K562 (cell line): ENCODE data around the gene FBRS. TPM values are rescaled to one million over a fixed set of nuclear protein-coding genes. Genes with fewer than 3 reads are reported as not detected.

Experiments used
- ARID1B ChIP-seq: fragments of 450-650 bp; IDR thresholded peaks from 2 replicates; pipeline ENCODE4 v1.6.1; 2016; ENCODE audit warnings: antibody characterized with exemption, mild to moderate bottlenecking, inconsistent platforms
- BMI1 ChIP-seq: fragments of 150-350 bp; IDR thresholded peaks from 2 replicates; pipeline ENCODE4 v1.6.1; 2014; ENCODE audit warnings: low read length
- C11orf30 ChIP-seq: fragments of 450-650 bp; IDR thresholded peaks from 2 replicates; pipeline ENCODE4 v1.6.1; 2016; ENCODE audit warnings: low read depth, mild to moderate bottlenecking
- CCAR2 ChIP-seq: fragments of 200-400 bp; formaldehyde crosslinking; IDR thresholded peaks from 2 replicates; pipeline ENCODE4 v1.6.1; 2017; ENCODE audit warnings: mild to moderate bottlenecking, low read depth, low read length
- EWSR1 ChIP-seq: fragments of 450-650 bp; IDR thresholded peaks from 2 replicates; pipeline ENCODE4 v1.6.1; 2018; ENCODE audit warnings: borderline replicate concordance, mild to moderate bottlenecking, low read depth, moderate library complexity; ENCODE audit not compliant: partially characterized antibody
- EZH2 ChIP-seq: IDR thresholded peaks from 2 replicates; pipeline ENCODE4 v1.6.1; 2012; ENCODE audit warnings: low read depth, mild to moderate bottlenecking, inconsistent platforms, low read length, borderline replicate concordance
- FOXP1 ChIP-seq: sonication (generic); formaldehyde crosslinking; IDR thresholded peaks from 2 replicates; pipeline ENCODE4 v1.8.0; 2022; ENCODE audit warnings: mild to moderate bottlenecking, missing genetic modification reagents
- HINFP ChIP-seq: fragments of 450-650 bp; conservative IDR thresholded peaks from 2 replicates; pipeline ENCODE4 v1.6.1; 2016; ENCODE audit warnings: missing genetic modification characterization, low read depth, mild to moderate bottlenecking, control low read depth, missing compliant biosample characterization
- KLF13 ChIP-seq: fragments of 450-650 bp; IDR thresholded peaks from 2 replicates; pipeline ENCODE4 v1.6.1; 2016; ENCODE audit warnings: missing genetic modification characterization, low read depth, mild to moderate bottlenecking, missing compliant biosample characterization, moderate library complexity, borderline replicate concordance
- MEIS2 ChIP-seq: fragments of 450-650 bp; IDR thresholded peaks from 2 replicates; pipeline ENCODE4 v1.6.1; 2014; ENCODE audit warnings: mild to moderate bottlenecking; ENCODE audit not compliant: partially characterized antibody
- MIER1 ChIP-seq: fragments of 450-650 bp; IDR thresholded peaks from 2 replicates; pipeline ENCODE4 v1.6.1; 2016; ENCODE audit warnings: antibody characterized with exemption, mild to moderate bottlenecking, low read depth
- PATZ1 ChIP-seq: fragments of 250-450 bp; sonication (Bioruptor Pico); IDR thresholded peaks from 2 replicates; pipeline ENCODE4 v1.5.0; 2020; ENCODE audit warnings: mild to moderate bottlenecking, borderline replicate concordance
- PTRF ChIP-seq: fragments of 450-650 bp; IDR thresholded peaks from 2 replicates; pipeline ENCODE4 v1.6.1; 2016; ENCODE audit warnings: mild to moderate bottlenecking, missing genetic modification characterization, missing compliant biosample characterization
- RAD51 ChIP-seq: fragments of 450-650 bp; IDR thresholded peaks from 2 replicates; pipeline ENCODE4 v1.7.1; 2016; ENCODE audit warnings: low read depth, mild to moderate bottlenecking, borderline replicate concordance
- RFX1 ChIP-seq: fragments of 450-650 bp; IDR thresholded peaks from 2 replicates; pipeline ENCODE4 v1.6.1; 2016; ENCODE audit warnings: mild to moderate bottlenecking, moderate library complexity
- TAF1 ChIP-seq: IDR thresholded peaks from 2 replicates; pipeline ENCODE4 v1.6.1; 2011; ENCODE audit warnings: mild to moderate bottlenecking, low read length, moderate library complexity; ENCODE audit not compliant: insufficient read depth, control insufficient read depth, severe bottlenecking; ENCODE audit errors: extremely low read depth
- TAL1 ChIP-seq: fragments of 450-650 bp; IDR thresholded peaks from 2 replicates; pipeline ENCODE4 v1.6.1; 2016; ENCODE audit warnings: mild to moderate bottlenecking
- TBL1XR1 ChIP-seq, 2 experiments: IDR thresholded peaks; 2 replicates each; pipeline ENCODE4 v1.6.1; 2012; ENCODE audit warnings: improper control_type of control experiment in 2 of 2, low read length in 2 of 2, mild to moderate bottlenecking in 1 of 2
- ZKSCAN8 ChIP-seq: fragments of 200-800 bp; sonication (Bioruptor generic); IDR thresholded peaks from 2 replicates; pipeline ENCODE4 v1.6.1; 2016; ENCODE audit warnings: missing genetic modification characterization, missing compliant biosample characterization
- ZSCAN29 ChIP-seq: fragments of 450-650 bp; IDR thresholded peaks from 2 replicates; pipeline ENCODE4 v1.6.1; 2017
- polyA plus RNA-seq, 8 experiments: library from polyadenylated mRNA; depleted of rRNA in 4 of 8; stranded (reverse) in 5 of 8; unstranded in 3 of 8; fragments of >200 nt; fragmentation: Nextera tagmentation in 2 of 8; fragmentation: Illumina TruSeq in 1 of 8; extraction: Ambion mirVana in 2 of 8; extraction: Trizol in 1 of 8; gene quantifications; 2 replicates each; pipeline versions ENCODE4 v1.2.1 to v1.2.3, GENCODE V29; 2011 to 2014; ENCODE audit warnings: inconsistent platforms in 1 of 8, missing spikeins in 1 of 8
- total RNA-seq, 7 experiments: library from RNA; depleted of rRNA in 6 of 7; stranded (reverse); fragments of >200 nt in 6 of 7; fragmentation: Illumina TruSeq in 2 of 7; extraction: Trizol in 2 of 7; gene quantifications; 2 replicates each; pipeline versions ENCODE4 v1.2.1 to v1.2.3, GENCODE V29; 2011 to 2021; ENCODE audit warnings: low replicate concordance in 1 of 7
- TF ChIP-seq, protein P1 (sequence below): sonication (generic); IDR thresholded peaks from 2 replicates; pipeline ENCODE4 v1.6.1; 2016
- TF ChIP-seq, protein P2 (sequence below): sonication (generic); formaldehyde crosslinking; IDR thresholded peaks from 2 replicates; pipeline ENCODE4 v1.8.1; 2022; ENCODE audit warnings: missing genetic modification reagents

FBRS gene
- total and polyA plus RNA-seq, 9 of the 15 experiments (the other 6 are each of a cell fraction or from before 2014, with no cell fraction given) = 0.32 to 59.5 (median 13.1) TPM

- TF ChIP-seq, protein P1, sequence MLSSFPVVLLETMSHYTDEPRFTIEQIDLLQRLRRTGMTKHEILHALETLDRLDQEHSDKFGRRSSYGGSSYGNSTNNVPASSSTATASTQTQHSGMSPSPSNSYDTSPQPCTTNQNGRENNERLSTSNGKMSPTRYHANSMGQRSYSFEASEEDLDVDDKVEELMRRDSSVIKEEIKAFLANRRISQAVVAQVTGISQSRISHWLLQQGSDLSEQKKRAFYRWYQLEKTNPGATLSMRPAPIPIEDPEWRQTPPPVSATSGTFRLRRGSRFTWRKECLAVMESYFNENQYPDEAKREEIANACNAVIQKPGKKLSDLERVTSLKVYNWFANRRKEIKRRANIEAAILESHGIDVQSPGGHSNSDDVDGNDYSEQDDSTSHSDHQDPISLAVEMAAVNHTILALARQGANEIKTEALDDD = no peak
- TF ChIP-seq EWSR1 (no peak), C11orf30 (no peak), TBL1XR1 (IDR thresholded peaks at IDR 0.05; ENCODE audit: low read length in 2 of 2) (no peak), HINFP (tag) (no peak), RFX1 (no peak), EZH2 (no peak), MEIS2 (peak; percentile 39), PATZ1 (no peak), RAD51 (no peak), MIER1 (no peak), PTRF (tag) (no peak), BMI1 (no peak), TAL1 (no peak), CCAR2 (no peak), ARID1B (no peak), FOXP1 (CRISPR knock-in tag) (no peak), ZSCAN29 (no peak), ZKSCAN8 (no peak), TAF1 (peak; percentile 35), KLF13 (tag) (peak; percentile 45; the same call in 1 of the 2 replicates)
- TF ChIP-seq, protein P2, sequence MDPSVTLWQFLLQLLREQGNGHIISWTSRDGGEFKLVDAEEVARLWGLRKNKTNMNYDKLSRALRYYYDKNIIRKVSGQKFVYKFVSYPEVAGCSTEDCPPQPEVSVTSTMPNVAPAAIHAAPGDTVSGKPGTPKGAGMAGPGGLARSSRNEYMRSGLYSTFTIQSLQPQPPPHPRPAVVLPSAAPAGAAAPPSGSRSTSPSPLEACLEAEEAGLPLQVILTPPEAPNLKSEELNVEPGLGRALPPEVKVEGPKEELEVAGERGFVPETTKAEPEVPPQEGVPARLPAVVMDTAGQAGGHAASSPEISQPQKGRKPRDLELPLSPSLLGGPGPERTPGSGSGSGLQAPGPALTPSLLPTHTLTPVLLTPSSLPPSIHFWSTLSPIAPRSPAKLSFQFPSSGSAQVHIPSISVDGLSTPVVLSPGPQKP (CRISPR knock-in tag) = no peak
Measured at GRCh38 chr16:30658731-30659506, 688 bp downstream of the FBRS start (continued).
